ENCODE results near the gene SLC36A1.

- TF ChIP-seq CTCF (IDR thresholded peaks at IDR 0.05) (peak in 4 of 12 donors; percentile 6 to 32 (median 22)), POLR2A (IDR thresholded peaks at IDR 0.05) (no peak)
Measured at GRCh38 chr5:151463137-151464029, 16.0 kb downstream of the SLC36A1 start.

Measured in heart left ventricle (tissue), 13 donors.